Natural killer cell (primary cell): ENCODE data around the gene PGGHG. TPM values are rescaled to one million over a fixed set of nuclear protein-coding genes. Genes with fewer than 3 reads are reported as not detected.
"Not testable (repeated sequence)": the region's sequence is repeated elsewhere in the genome, so short reads cannot be mapped to it uniquely, and the experiment has no call there.

ENCODE experiments used
- ATAC-seq, 3 donors: fragments of 150-1000 bp in 2 of 3; fragments of 200-7000 bp in 1 of 3; cut with Tn5 transposase; 1 replicate in 1 of 3; 2 replicates in 2 of 3; pipeline ENCODE4 v1.10.0; 2021; ENCODE audit warnings: mild to moderate bottlenecking in 2 of 3, moderate library complexity in 2 of 3
- DNase-seq, 2 donors: peaks; one replicate each; pipeline versions ENCODE4 v3.0.0 to v3.0.0-alpha.2; 2013 to 2021; ENCODE audit warnings: mixed read lengths in 1 of 2
- H3K27ac ChIP-seq: one replicate; pipeline ENCODE4 v1.5.1; 2013; ENCODE audit warnings: mild to moderate bottlenecking, low read length
- H3K27me3 ChIP-seq: one replicate; pipeline ENCODE4 v1.6.1; 2013; ENCODE audit warnings: low read length; ENCODE audit not compliant: control insufficient read depth, insufficient read depth
- H3K36me3 ChIP-seq: one replicate; pipeline ENCODE4 v1.6.1; 2013; ENCODE audit warnings: low read length; ENCODE audit not compliant: control insufficient read depth, insufficient read depth
- H3K4me1 ChIP-seq: one replicate; pipeline ENCODE4 v1.6.1; 2013; ENCODE audit warnings: low read length; ENCODE audit not compliant: control insufficient read depth, insufficient read depth
- H3K4me3 ChIP-seq: one replicate; pipeline ENCODE4 v1.5.1; 2013; ENCODE audit warnings: low read length
- H3K9me3 ChIP-seq: one replicate; pipeline ENCODE4 v1.6.1; 2013; ENCODE audit warnings: low read length; ENCODE audit not compliant: control insufficient read depth, insufficient read depth
- H3K27ac Mint-ChIP-seq, 2 donors: one replicate each; pipeline ENCODE4 v1.8.0; 2022; ENCODE audit warnings: mild to moderate bottlenecking in 2 of 2, mixed read lengths in 2 of 2, moderate library complexity in 1 of 2
- H3K27me3 Mint-ChIP-seq, 2 donors: one replicate each; pipeline ENCODE4 v1.8.0; 2022; ENCODE audit warnings: low read depth in 2 of 2, mixed read lengths in 2 of 2
- H3K36me3 Mint-ChIP-seq: one replicate; pipeline ENCODE4 v1.8.0; 2022; ENCODE audit warnings: mixed read lengths
- H3K4me1 Mint-ChIP-seq, 2 donors: one replicate each; pipeline ENCODE4 v1.8.0; 2022; ENCODE audit warnings: mixed read lengths in 2 of 2
- H3K4me3 Mint-ChIP-seq: one replicate; pipeline ENCODE4 v1.8.0; 2022; ENCODE audit warnings: mild to moderate bottlenecking, moderate library complexity, mixed read lengths
- H3K9me3 Mint-ChIP-seq, 2 donors: one replicate each; pipeline ENCODE4 v1.8.0; 2022; ENCODE audit warnings: mixed read lengths in 2 of 2
- WGBS: methylation state at CpG from one replicate; pipeline ENCODE4 v1.1.7; 2013; ENCODE audit warnings: missing lambda C conversion rate; ENCODE audit not compliant: insufficient coverage; 5-methylcytosine and 5-hydroxymethylcytosine counted together
- intact Hi-C: fragments of 100-400 bp; cut with micrococcal nuclease; formaldehyde crosslinking; loops from one replicate; pipeline ENCODE4 v1.14.2; 2022
- total RNA-seq, 4 donors: library from RNA; stranded (reverse); fragments of 120-200 nt in 1 of 4; gene quantifications; one replicate each; pipeline versions ENCODE4 v1.2.3 to v1.2.4, GENCODE V29; 2013 to 2022
- TF ChIP-seq, protein P1 (sequence below): fragments of 200-600 bp; IDR thresholded peaks from one replicate; pipeline ENCODE4 v1.8.0; 2022; ENCODE audit warnings: antibody characterized with exemption

The PGGHG gene
- total RNA-seq, 3 donors from 2014 or later (not counting 1 experiment from before 2014, with no cell fraction given): 130 to 237 (median 153) TPM

DNA sequence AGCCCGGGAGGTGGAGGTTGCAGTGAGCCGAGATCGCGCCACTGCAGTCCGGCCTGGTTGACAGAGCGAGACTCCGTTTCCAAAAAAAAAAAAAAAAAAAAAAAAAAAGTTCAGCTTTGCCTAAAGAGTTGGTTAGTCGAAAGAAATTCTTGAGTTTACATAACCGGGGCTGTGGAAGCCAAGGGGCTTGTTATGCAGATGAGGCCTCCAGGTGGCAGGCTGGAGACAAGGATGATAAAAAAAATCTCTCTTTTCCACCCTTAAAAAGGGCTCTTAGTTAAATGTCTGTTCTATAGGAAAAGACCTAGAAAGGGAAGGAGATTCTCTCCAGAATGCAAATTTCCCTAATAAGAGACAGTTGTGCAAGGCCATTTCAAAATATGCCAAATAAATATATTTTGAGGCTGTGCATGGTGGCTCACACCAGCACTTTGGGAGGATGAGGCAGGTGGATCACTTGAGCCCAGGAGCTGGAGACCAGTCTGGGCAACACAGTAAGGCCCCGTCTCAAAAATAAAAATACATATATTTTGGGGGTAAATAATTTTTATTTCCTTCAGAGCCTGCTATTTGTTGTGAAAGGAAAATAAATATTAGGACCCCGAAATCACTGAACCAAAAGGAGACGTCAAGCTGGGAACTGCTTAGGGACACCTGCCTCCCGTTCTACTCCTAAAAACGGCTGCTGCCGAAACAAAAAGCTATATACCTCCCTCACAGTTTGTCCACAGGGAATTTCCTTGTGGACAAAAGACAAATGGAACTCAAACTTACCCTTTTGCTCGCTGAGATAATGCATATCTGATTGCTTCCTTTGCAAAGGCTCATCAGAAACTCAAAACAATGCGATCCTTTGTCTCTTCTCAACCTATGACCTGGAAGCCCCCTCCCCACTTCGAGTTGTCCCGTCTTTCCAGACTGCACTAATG is 16.3 kb downstream of the PGGHG start:
- TF ChIP-seq, protein P1, sequence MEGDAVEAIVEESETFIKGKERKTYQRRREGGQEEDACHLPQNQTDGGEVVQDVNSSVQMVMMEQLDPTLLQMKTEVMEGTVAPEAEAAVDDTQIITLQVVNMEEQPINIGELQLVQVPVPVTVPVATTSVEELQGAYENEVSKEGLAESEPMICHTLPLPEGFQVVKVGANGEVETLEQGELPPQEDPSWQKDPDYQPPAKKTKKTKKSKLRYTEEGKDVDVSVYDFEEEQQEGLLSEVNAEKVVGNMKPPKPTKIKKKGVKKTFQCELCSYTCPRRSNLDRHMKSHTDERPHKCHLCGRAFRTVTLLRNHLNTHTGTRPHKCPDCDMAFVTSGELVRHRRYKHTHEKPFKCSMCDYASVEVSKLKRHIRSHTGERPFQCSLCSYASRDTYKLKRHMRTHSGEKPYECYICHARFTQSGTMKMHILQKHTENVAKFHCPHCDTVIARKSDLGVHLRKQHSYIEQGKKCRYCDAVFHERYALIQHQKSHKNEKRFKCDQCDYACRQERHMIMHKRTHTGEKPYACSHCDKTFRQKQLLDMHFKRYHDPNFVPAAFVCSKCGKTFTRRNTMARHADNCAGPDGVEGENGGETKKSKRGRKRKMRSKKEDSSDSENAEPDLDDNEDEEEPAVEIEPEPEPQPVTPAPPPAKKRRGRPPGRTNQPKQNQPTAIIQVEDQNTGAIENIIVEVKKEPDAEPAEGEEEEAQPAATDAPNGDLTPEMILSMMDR: peak; percentile 77
- peaks cover 51% of the 10 kb centered on the region in 2 donors for H3K4me1 Mint-ChIP-seq
- no peak overlapping the region for H3K4me3 ChIP-seq
- H3K27ac Mint-ChIP-seq: peak overlapping the region; percentile 81 to 98
- H3K36me3 ChIP-seq: no peaks in the 10 kb centered on the region
- DNase-seq (peak in 1 of 2 donors; percentile 84), ATAC-seq (peak in 2 of 3 donors; percentile 45 to 59)
- no peaks in the 10 kb centered on the region for H3K9me3 ChIP-seq
- peak overlapping the region; percentile 65 for H3K4me3 Mint-ChIP-seq
- H3K27ac ChIP-seq: no peak overlapping the region
- intact Hi-C loops: loop anchor here (1.0 to 5.0 kb wide), 3 partner anchors 12 to 53 kb away; no protein-coding TSS in a partner anchor
- 58% methylated on average over 16 of the region's 19 CpGs for WGBS
- no peaks in the 10 kb centered on the region for H3K27me3 Mint-ChIP-seq
- no peaks in the 10 kb centered on the region for H3K27me3 ChIP-seq
- peaks cover 47% of the 10 kb centered on the region for H3K4me1 ChIP-seq
- H3K9me3 Mint-ChIP-seq: no peaks in the 10 kb centered on the region
- no peaks in the 10 kb centered on the region for H3K36me3 Mint-ChIP-seq

- H3K36me3 Mint-ChIP-seq: no peaks in the 10 kb centered on the region
- DNase-seq (no peak), ATAC-seq (no peak)
- H3K9me3 ChIP-seq: no peaks in the 10 kb centered on the region
- WGBS: 96% methylated on average over 10 of the region's 10 CpGs
- H3K4me3 Mint-ChIP-seq: peak overlapping the region; percentile 28
- peak overlapping the region; percentile 81 to 98 for H3K27ac Mint-ChIP-seq
- no peaks in the 10 kb centered on the region for H3K27me3 Mint-ChIP-seq
- no peaks in the 10 kb centered on the region for H3K27me3 ChIP-seq
- H3K4me1 ChIP-seq: peaks cover 47% of the 10 kb centered on the region
- no peaks in the 10 kb centered on the region for H3K36me3 ChIP-seq
- no peak overlapping the region for H3K4me3 ChIP-seq
- peak overlapping the region; percentile 74 for H3K27ac ChIP-seq
- intact Hi-C loops: loop anchor here (1.0 to 5.0 kb wide), 3 partner anchors 11 to 54 kb away; no protein-coding TSS in a partner anchor
- peaks cover 51% of the 10 kb centered on the region in 2 donors for H3K4me1 Mint-ChIP-seq
- H3K9me3 Mint-ChIP-seq: no peaks in the 10 kb centered on the region
- TF ChIP-seq, protein P1: no peak
These were observed 16.9 kb downstream of the PGGHG start for GRCh38 chr11:305844-306211.

- WGBS: 88% methylated on average over 17 of the region's 17 CpGs
- peaks cover 52 to 53% of the 10 kb centered on the region in 2 donors for H3K4me1 Mint-ChIP-seq
- Histone ChIP-seq H3K36me3 (no peaks in the 10 kb centered on the region), H3K4me3 (no peak overlapping the region), H3K4me1 (peaks cover 50% of the 10 kb centered on the region), H3K27ac (peak overlapping the region; percentile 74), H3K27me3 (no peaks in the 10 kb centered on the region), H3K9me3 (no peaks in the 10 kb centered on the region)
- intact Hi-C loops: loop anchor here (5.0 kb wide), 2 partner anchors 50 to 55 kb away; no protein-coding TSS in a partner anchor
- peak overlapping the region; percentile 93 to 98 for H3K27ac Mint-ChIP-seq
- TF ChIP-seq, protein P1: no peak
- H3K9me3 Mint-ChIP-seq: no peaks in the 10 kb centered on the region
- H3K36me3 Mint-ChIP-seq: no peaks in the 10 kb centered on the region
- peak overlapping the region; percentile 95 for H3K4me3 Mint-ChIP-seq
- no peak for DNase-seq
- ATAC-seq: no peak
- H3K27me3 Mint-ChIP-seq: no peaks in the 10 kb centered on the region
These were observed 17.9 kb downstream of the PGGHG start for GRCh38 chr11:306645-307371.

GRCh38 chr11:307766-308708 is 19.1 kb downstream of the PGGHG start, which contains the start of gene IFITM2:
TSS of gene IFITM2 (plus strand) at chr11:307816. CDS start at chr11:308193, 377 bp downstream.
- DNase-seq (peak in 1 of 2 donors; percentile 78), ATAC-seq (peak; percentile 39 to 77 (median 51))
- Histone ChIP-seq H3K4me1 (peaks cover 61% of the 10 kb centered on the region), H3K27ac (peak within 1 kb of the TSS; percentile 74), H3K4me3 (peak within 1 kb of the TSS; percentile 50)
- H3K36me3 ChIP-seq, H3K36me3 Mint-ChIP-seq, H3K9me3 Mint-ChIP-seq, H3K9me3 ChIP-seq, H3K27me3 ChIP-seq, H3K27me3 Mint-ChIP-seq: not testable (repeated sequence)
- Mint-ChIP-seq H3K27ac (peak within 1 kb of the TSS; percentile 93 to 98), H3K4me3 (peak within 1 kb of the TSS; percentile 95), H3K4me1 (peaks cover 59 to 61% of the 10 kb centered on the region in 2 donors)
- intact Hi-C loops: loop anchor here (5.0 kb wide), 2 partner anchors 49 to 56 kb away; no protein-coding TSS in a partner anchor
- 10% methylated on average over 25 of the region's 28 CpGs for WGBS
